ENCODE results near the gene SAMM50.

DNA sequence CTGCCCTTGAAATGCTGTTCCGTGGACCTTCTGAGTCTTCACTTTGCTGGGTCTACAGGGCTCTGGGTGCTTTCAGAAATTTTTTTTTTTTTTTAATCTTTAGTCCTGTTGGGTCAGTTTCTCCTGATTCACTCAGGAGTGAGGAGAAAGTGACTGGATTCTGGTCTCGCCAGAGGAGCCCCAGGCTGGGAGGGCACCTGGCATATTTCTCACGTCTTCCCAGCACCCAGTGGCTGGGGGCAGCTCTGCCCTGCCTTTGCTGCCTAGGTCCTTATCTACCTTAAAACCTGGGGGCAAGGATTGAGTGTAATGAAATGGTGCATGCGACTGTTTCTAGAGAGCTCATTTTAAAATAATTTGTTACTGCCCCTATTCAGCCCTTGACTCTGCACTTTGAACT, 23.3 kb downstream of the SAMM50 start:
- TF ChIP-seq EZH2 (IDR thresholded peaks at IDR 0.05; ENCODE audit: insufficient read depth, poor library complexity, severe bottlenecking) (no peak), EZH2phosphoT487 (IDR thresholded peaks at IDR 0.05; ENCODE audit: insufficient read depth, low read depth) (no peak)

Data from GM23248 (cell line).